NK-92 (cell line): Measurements from ENCODE around the gene ITGAE.
A peak's percentile ranks its signal among the peaks of the same experiment; 100 is the strongest.
"Not testable (repeated sequence)": the region's sequence is repeated elsewhere in the genome, so short reads cannot be mapped to it uniquely, and the experiment has no call there.

Source experiments
- DNase-seq: peaks from one replicate; lab custom pipeline; 2025; ENCODE audit not compliant: unreplicated experiment; lab: John Stamatoyannopoulos, UW

Gene ITGAE, protein sequence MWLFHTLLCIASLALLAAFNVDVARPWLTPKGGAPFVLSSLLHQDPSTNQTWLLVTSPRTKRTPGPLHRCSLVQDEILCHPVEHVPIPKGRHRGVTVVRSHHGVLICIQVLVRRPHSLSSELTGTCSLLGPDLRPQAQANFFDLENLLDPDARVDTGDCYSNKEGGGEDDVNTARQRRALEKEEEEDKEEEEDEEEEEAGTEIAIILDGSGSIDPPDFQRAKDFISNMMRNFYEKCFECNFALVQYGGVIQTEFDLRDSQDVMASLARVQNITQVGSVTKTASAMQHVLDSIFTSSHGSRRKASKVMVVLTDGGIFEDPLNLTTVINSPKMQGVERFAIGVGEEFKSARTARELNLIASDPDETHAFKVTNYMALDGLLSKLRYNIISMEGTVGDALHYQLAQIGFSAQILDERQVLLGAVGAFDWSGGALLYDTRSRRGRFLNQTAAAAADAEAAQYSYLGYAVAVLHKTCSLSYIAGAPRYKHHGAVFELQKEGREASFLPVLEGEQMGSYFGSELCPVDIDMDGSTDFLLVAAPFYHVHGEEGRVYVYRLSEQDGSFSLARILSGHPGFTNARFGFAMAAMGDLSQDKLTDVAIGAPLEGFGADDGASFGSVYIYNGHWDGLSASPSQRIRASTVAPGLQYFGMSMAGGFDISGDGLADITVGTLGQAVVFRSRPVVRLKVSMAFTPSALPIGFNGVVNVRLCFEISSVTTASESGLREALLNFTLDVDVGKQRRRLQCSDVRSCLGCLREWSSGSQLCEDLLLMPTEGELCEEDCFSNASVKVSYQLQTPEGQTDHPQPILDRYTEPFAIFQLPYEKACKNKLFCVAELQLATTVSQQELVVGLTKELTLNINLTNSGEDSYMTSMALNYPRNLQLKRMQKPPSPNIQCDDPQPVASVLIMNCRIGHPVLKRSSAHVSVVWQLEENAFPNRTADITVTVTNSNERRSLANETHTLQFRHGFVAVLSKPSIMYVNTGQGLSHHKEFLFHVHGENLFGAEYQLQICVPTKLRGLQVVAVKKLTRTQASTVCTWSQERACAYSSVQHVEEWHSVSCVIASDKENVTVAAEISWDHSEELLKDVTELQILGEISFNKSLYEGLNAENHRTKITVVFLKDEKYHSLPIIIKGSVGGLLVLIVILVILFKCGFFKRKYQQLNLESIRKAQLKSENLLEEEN

DNA sequence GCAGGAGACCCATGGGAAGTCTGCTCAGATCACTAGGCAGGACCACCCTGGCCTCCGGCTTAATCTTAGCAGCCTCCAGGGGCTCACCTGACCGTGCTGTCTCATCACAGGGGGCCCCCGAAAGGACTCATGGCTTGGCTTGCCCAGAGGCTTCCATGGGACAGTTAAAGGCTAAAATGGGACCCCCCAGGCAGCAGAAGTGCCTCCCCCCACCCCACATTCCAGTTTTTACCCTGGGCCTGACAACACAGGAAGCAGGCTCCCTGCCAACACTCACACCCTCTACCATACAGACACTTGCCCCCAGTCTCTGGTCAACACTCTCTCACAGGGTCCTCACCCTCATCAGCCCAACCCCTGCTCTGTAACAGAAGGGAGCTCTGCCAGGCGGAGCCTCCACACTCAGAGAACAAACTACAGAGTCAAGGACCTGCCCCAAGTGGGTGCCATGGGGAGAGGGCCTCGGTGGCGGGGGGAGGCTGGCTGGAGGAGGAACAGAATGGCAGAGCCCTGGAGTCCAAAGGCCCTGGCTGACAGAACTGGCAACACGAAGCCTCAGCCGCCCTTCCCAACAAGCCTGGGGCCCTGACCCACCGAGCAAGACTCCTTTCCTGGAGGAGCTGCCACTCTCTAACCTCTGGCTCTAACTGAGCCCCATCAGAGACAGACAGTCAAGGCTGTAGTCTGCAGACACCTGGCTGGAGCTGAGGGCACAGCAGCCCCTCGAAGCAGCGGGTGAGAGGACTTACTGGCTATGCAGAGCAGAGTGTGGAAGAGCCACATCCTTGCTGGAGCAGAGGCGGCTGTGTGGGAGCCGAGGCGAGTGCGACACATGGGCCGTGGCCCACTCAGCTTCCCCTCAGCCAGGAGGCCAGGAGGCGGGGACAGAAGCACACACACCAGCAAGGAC lies at the start of gene ITGAE:
ITGAE (minus strand) TSS at position 827 of the 910 bp plus-strand sequence; CDS start at position 783, 44 bp downstream.
- DNase-seq = no peak

DNA sequence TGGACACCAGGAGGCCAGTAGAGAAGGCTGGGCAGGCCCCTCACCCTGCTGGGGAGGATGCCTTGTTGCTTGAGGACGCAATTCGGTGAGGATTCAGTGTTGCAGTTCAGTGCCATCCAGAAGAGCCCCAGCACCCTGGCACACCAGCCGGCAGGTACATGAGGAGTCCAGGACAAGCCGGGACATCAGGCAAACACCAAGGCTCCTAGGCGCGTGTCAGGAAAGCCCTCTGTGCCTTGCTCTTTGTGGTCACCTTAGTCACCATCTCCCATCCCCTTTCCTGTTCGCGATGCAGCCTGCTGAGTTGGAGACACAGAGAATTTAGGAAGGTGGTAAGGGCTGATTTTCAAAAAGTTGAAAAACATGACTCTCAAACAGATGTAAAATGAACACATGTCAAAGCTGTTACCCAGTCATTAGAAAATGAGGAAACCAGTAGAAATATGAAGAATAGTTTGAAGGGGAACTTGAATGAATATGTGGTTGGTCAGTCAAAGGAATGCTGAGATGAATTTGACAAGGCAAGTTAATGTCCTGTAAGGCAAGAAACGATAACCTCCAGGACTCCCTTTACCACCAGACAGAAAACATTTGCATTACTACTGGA lies 47.3 kb upstream of the ITGAE start:
- DNase-seq = no peak

DNA sequence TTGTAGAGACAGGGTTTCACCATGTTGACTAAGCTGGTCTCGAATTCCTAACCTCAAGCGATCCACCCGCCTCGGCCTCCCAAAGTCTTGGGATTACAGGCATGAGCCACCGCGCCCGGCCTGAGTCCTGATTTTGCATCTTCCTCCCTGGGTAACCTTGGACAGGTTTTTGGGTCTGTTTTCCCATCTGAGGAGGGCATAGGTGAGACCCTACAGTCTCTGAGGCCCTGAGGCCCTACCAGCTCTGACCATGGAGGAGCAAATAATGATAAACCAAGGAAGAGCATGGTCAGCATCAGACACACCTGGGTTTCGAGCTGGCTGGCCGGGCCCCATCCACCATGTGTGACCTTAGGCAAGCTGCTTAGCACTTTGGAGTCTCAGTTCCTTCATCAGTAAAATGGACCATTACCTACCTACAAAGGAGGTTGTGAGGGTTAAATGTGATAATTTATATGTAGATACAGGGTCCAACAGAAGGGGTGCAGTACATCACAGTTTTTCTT lies 46.2 kb upstream of the ITGAE start:
- no peak for DNase-seq

DNA sequence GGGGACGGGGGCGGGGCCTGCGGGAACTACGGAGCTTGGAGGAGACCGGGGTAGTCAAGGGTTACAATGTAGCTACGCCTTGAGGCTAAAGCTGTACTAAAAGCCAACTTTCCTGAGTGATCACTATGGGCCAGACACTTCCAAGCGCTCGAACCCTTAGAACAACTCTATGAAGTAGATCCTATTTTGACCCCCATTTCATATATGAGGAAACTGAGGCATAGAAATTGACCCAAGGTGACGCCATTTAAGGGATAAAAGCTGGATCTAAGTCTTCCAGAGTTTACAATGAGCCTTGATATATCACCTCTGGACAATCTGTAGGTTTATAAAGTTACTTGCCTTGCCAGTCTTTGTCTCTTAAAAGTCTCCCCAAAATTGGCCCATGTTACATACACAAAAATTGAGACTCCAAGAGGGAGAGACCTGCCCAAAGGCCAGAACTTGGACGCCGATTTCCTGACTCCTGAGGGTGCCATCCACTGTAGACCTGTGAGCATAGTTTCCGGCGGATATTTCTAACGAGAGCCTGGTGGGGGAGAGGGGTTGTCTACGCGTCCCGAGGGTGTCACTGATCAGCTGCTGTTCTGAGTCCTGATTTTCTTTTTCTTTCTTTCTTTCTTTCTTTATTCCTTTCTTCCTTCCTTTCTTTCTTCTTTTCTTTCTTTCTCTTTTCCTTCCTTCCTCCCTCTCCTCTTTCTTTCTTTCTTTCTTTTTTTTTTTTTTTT lies 45.6 kb upstream of the ITGAE start:
- no peak for DNase-seq

DNA sequence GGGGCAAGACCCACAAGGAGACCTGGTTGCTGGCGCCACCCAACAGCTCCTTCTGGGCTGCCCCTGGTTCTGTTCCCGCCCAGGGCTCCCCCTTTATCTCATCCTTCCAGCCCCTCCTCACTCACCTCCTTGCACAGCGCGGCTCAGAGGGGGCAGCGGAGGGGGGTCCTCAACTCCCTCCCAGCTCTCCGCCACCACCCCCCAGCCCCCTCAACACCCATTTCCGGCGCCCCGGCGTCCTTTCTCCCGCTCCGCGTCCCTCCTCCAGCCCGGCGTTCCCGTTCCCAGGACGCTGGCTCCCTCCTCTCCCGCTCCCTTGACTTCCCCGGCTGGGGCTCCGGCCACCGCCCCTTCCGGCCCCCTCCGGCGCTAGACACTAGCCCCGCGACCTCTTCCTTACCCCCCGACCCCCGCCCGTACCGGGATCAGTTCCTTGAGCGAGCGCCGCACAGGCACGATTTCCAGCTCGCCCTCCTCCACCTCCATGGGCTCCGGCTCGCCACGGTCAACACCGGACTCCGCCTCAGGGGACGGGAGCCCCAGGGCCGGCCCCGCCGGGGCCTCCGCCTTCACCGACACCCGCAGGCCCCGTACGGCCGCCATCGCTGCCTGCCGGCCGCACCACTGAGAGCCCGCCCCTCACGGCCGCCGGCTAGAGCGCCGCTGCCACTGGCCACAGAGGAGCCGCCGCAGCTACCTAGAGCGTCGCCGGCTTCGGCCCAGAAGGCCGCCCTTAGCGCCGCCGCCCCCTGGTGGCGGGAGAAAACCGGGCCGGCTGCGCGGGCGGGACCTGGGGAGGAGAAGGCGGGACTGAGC lies 44.8 kb upstream of the ITGAE start, which contains the start of gene NCBP3:
NCBP3 (minus strand) TSS at position 626 of the 816 bp plus-strand sequence; CDS start at position 603, 23 bp downstream.
- DNase-seq = peak; percentile 41

DNA sequence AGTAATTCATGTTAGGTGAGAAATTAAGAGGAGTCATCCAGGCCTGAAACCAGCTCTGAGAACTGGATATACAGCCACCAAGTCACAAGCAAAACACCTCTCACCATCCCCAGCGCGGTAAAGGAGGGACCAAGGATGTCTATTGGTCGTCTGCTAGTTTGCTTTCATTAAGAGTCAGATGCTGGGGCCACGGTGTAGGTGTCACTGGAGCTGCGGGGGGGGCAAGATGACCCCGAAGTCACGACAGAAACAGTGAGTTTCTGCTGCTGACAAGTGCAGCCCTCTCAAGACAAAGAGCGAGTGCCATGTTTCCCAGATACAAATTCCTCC lies 44.3 kb upstream of the ITGAE start:
- no peak for DNase-seq

DNA sequence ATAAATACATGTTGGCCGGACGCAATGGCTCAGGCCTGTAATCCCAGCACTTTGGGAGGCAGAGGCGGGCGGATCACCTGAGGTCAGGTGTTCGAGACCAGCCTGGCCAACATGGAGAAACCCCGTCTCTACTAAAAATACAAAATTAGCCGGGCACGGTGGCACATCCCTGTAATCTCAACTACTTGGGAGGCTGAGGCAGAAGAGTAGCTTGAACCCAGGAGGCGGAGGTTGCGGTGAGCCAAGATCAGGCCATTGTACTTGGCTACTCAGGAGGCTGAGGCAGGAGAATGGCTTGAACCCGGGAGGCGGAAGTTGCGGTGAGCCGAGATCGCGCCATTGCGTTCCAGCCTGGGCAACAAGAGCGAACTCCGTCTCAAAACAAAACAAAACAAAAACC lies 43.6 kb upstream of the ITGAE start:
- DNase-seq = not testable (repeated sequence)

DNA sequence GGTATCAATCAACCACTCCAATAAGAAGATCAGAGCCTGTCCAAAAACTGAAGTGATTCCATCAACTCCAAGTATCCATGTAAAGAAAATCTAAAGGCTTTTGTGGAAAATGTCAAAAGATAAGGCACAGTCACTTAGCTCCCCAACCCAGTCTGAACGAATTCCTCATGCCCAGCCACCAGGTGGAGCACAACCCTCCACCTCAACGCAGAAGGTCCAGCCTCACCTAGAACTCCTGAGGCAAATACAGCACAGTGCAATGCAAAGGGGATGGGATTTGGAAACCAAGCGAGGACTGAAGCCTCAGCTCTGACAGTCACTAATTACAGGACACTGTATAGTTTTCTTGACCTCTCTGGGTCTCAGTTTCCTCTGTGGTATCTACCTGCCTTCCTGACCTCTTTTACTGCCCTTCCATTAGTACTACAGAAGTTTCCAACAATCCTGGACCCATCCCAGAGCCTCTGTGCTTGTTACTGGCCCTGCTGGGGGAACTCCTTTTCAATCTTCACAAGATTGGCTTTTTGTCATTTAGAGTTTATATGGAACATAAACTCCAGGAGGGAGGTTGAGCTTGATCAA lies 43.0 kb upstream of the ITGAE start:
- DNase-seq = no peak

DNA sequence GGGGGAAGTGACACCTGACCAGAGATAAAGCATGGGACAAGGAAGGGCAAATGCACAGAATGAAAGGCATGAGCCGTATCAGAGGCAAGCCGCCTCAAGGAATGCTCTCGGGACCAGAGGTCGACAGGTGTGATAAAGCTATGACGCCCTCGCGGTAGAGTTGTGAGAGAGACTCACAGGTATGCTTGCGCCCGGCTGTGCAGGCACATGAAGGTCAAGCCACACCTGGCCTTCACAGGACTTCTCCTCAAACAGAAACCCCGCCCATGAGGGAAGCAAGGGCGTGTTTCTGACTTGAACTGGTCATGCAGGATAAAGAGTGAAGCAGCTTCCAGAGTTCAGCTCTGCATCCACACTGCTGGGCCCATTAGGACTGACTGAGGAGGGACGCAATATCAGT lies 37.2 kb upstream of the ITGAE start:
- no peak for DNase-seq

DNA sequence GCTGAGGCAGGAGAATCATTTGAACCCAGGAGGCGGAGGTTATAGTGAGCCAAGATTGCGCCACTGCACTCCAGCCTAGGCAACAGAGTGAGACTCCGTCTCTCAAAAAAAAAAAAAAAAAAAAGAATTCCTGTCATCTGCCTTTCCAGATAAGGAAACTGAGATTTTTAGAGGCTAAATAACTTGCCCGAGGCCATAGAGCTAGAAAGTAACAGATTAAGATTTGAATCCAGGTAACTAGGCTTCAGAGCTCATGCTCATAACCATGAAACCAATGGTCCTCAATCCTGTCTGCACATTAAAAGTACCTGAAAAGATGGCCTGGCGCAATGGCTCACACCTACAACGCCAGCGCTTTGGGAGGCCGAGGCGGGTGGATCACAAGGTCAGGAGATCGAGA lies 35.6 kb upstream of the ITGAE start:
- no peak for DNase-seq

DNA sequence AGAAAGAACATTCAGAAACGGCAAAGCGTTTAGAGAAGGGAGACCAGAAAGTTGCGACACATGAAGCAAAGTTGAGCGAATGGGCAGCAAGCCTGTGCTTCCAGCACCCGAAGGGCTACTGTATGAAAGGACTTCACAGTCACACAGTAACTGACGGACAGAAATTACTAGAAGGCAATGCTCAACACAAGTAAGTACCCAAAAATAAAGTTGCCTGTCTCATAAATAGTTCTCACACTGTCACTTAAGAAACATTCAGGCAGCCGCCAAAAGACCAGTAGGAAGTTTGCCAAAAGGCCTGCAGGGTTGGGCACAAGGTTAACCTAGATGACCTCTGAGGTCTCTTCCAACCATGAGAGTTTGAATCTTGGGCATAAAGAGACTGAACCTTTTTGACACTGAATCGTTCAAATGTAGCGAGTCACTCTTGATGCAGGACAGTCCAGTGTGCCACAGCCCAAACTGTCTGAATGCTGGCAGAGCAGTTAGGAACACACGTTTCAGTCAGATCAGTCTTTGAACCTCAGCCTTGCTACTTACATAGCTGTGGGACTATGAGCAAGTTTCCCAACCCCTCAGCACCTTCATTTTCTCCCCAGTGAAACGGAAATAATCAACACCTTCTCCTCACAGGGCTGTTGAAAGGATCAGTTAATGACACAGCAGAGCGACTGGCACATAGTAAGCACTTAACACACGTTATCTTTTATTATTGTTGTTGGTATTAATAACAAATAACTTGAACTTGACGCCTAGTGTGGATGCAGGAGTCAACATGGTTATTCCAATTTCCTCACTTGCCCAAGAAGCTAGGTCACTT lies 34.6 kb upstream of the ITGAE start:
- no peak for DNase-seq

DNA sequence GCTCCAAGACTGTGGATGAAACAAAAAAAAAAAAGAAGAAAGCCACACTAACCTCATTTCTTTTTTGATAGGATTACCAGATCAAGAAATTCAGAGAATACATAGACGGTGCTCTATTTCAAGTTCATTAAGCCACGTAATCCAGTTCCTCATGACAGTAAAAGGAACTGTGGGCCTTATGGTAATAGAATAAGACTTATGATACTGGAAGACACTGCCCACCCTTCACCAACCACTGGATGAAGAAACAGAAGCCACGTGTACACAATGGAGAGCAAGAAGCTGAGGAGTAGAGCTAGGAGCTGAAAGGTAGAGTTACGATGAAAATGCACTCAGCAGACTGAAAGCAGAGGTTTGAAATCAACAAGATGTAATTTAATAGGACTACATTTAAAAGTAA lies 33.8 kb upstream of the ITGAE start:
- DNase-seq = no peak

DNA sequence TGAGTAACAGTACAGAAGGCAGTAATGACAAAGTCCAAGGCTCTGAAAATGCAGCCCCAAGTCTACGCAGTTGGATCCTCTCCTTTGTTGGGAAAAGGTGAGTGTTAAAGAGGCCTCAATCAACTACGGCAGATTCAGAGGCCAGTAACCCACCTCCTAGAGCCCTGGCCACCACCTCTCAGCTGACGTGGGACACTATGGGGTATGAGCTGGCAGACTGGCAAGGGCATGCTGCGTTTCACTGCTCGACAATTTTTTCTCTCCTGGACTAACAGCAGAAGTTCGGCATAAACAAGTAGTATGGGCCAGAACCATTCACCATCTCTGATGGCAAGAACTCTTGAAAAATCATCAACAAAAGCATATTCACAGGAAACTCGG lies 27.9 kb upstream of the ITGAE start:
- no peak for DNase-seq

DNA sequence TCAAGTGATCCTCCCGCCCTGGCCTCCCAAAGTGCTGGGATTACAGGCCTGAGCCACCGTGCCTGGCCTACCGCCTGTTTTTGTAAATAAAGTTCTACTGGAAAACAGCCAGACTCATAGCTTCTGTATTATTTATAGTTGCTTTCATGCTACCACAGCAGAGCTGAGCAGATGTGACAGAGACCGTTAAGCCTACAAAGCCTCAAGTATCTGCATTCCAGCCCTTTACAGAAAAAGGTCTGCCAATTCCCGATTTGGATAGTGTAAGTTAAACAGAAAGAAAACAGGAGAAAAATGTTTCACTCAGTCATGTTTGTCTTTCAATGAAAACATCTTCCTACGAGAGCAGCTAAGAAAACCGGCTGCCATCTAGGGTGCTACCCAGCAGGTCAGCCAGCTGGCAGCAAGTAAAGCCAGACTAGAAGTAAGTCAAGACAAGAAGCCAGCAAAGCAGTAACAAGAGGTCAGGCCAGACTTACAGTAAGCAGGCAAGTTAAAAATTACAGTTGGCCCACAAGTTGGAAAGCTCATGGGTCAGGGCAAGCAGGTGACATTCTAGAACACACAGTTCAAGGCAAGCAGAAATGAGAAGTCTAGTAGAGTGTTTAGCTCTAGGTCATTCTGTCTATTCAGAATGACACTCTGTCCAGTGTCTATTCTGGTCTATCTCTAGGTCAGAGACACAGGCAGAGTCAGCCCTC lies 27.3 kb upstream of the ITGAE start:
- no peak for DNase-seq

DNA sequence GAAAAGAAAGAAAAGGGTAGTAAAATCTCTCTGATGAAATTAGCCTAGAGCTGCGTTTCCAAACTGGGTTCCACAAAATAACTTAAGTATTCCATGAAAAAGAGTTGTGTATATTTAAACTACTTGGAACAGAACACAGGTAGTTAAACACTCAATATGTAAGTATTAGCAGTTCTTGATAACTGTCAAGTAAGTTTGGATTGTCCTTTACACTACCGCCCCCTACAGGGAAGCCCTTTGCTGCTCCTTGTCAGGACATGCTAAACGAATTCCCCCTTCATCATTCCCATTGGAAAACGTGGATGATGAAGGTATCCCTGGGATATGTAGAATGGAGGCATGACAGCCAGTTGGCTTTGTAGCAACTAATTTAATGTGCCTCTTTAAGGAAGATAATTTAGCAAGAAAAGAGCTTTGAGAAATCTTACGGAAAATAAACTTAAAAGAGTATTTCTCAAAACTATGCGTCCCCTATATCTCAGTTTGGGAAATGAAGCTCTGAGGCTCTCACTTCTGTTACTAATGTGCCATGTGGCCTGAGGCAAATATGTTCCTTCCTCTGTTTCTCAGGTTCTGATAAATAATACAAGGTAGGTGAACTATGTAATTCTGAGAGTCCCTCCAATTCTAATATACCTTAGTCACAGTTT lies 26.3 kb upstream of the ITGAE start:
- no peak for DNase-seq

DNA sequence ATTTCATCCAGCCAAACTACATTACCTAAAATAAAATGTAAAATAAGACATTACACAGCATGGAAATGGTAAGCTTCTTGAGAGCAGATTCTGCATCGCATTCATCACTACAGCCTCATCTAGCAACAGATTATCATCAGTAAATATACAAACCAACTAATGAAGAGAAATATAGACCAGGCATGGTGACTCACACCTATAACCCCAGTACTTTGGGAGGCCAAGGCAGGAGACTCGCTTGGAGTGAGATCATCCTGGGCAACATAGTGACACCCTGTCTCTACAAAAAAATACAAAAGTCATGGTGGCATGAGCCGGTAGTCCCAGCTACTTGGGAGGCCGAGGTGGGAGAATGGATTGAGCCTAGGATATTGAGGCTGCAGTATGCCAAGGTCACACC lies 25.2 kb upstream of the ITGAE start:
- DNase-seq = no peak
